G401 (cell line): ENCODE data around the gene RTL10. TPM values are rescaled to one million over a fixed set of nuclear protein-coding genes. Genes with fewer than 3 reads are reported as not detected.

ENCODE experiments used
- DNase-seq: peaks from one replicate; pipeline ENCODE4 v3.0.0-alpha.2; 2015; ENCODE audit warnings: low spot score
- in situ Hi-C: cut with HindIII; loops from 2 replicates; pipeline ENCODE4 v1.10.0; 2016; ENCODE audit warnings: low sequenced_read_pairs, mixed read lengths
- total RNA-seq: library from RNA; depleted of rRNA; stranded (reverse); fragments of >200 nt; shearing (Covaris generic); gene quantifications from 2 replicates; pipeline ENCODE4 v1.2.3, GENCODE V29; 2014

Gene RTL10
- total RNA-seq, 1 experiment from 2014 or later: 11.0 TPM

- in situ Hi-C loops: no loop called here
- DNase-seq: no peak
Measured at GRCh38 chr22:19818324-19819207, 36.1 kb downstream of the RTL10 start.

- no peak for DNase-seq
- in situ Hi-C loops: no loop called here
Measured at GRCh38 chr22:19816372-19817119, 38.1 kb downstream of the RTL10 start.

GRCh38 chr22:19815823-19816290 is 38.8 kb downstream of the RTL10 start:
- in situ Hi-C loops: no loop called here
- no peak for DNase-seq

- DNase-seq: no peak
- in situ Hi-C loops: no loop called here
Measured at GRCh38 chr22:19815093-19815822, 39.4 kb downstream of the RTL10 start.

- DNase-seq: no peak
- in situ Hi-C loops: no loop called here
Measured at GRCh38 chr22:19814428-19814827, 40.2 kb downstream of the RTL10 start.

- in situ Hi-C loops: no loop called here
- no peak for DNase-seq
Measured at GRCh38 chr22:19812910-19813309, 41.8 kb downstream of the RTL10 start.

- DNase-seq: no peak
- in situ Hi-C loops: no loop called here
Measured at GRCh38 chr22:19811811-19812771, 42.6 kb downstream of the RTL10 start.

- DNase-seq: no peak
- in situ Hi-C loops: no loop called here
Measured at GRCh38 chr22:19811211-19811621, 43.5 kb downstream of the RTL10 start.

GRCh38 chr22:19810381-19811201 is 44.1 kb downstream of the RTL10 start:
- in situ Hi-C loops: no loop called here
- DNase-seq: no peak

GRCh38 chr22:19809741-19810140 is 44.9 kb downstream of the RTL10 start:
- in situ Hi-C loops: no loop called here
- DNase-seq: no peak

- DNase-seq: no peak
- in situ Hi-C loops: no loop called here
Measured at GRCh38 chr22:19808873-19809478, 45.7 kb downstream of the RTL10 start.

GRCh38 chr22:19807914-19808872 is 46.5 kb downstream of the RTL10 start:
- in situ Hi-C loops: no loop called here
- DNase-seq: no peak

GRCh38 chr22:19807161-19807913 is 47.3 kb downstream of the RTL10 start:
- in situ Hi-C loops: no loop called here
- DNase-seq: no peak

- DNase-seq: no peak
- in situ Hi-C loops: no loop called here
Measured at GRCh38 chr22:19806213-19807160, 48.2 kb downstream of the RTL10 start.

- no peak for DNase-seq
- in situ Hi-C loops: no loop called here
Measured at GRCh38 chr22:19805821-19806212, 48.9 kb downstream of the RTL10 start.
